ENCODE measurements around the gene CCDC150. TPM values are rescaled to one million over a fixed set of nuclear protein-coding genes. Genes with fewer than 3 reads are reported as not detected.
"Not testable (repeated sequence)": the region's sequence is repeated elsewhere in the genome, so short reads cannot be mapped to it uniquely, and the experiment has no call there.

The CCDC150 gene
- total RNA-seq, 1 donor from 2014 or later, result 15.8 TPM

GRCh38 chr2:196630531-196630930, 9.0 kb upstream of the CCDC150 start:
- intact Hi-C loops (cut with micrococcal nuclease), result no loop called here

GRCh38 chr2:196635156-196635555, 4.4 kb upstream of the CCDC150 start:
- intact Hi-C loops (cut with micrococcal nuclease), result loop anchor here (5.0 kb wide), 1 partner anchor 292 kb away; the partner anchor contains the start of gene PGAP1

GRCh38 chr2:196638765-196639164, 750 bp upstream of the CCDC150 start:
- intact Hi-C loops (cut with micrococcal nuclease), result loop anchor here (1.0 to 5.0 kb wide), 11 partner anchors 45 to 1067 kb away; partner anchors contain the start of genes COQ10B, DNAH7, GTF3C3 and HECW2

GRCh38 chr2:196640031-196640548, 575 bp downstream of the CCDC150 start:
- intact Hi-C loops (cut with micrococcal nuclease), result no loop called here

- intact Hi-C loops (cut with micrococcal nuclease), result no loop called here
Observed at GRCh38 chr2:196649202-196649601, 9.7 kb downstream of the CCDC150 start.

- intact Hi-C loops (cut with micrococcal nuclease), result no loop called here
Observed at GRCh38 chr2:196651387-196652094, 12.0 kb downstream of the CCDC150 start.

- intact Hi-C loops (cut with micrococcal nuclease), result no loop called here
Observed at GRCh38 chr2:196652869-196653268, 13.4 kb downstream of the CCDC150 start.

GRCh38 chr2:196653843-196654242, 14.3 kb downstream of the CCDC150 start:
- intact Hi-C loops (cut with micrococcal nuclease), result no loop called here

- intact Hi-C loops (cut with micrococcal nuclease), result no loop called here
Observed at GRCh38 chr2:196655761-196656160, 16.2 kb downstream of the CCDC150 start.

- intact Hi-C loops (cut with micrococcal nuclease), result no loop called here
Observed at GRCh38 chr2:196657333-196657732, 17.8 kb downstream of the CCDC150 start.

GRCh38 chr2:196659844-196660243, 20.3 kb downstream of the CCDC150 start:
- intact Hi-C loops (cut with micrococcal nuclease), result no loop called here

GRCh38 chr2:196660244-196660643, 20.7 kb downstream of the CCDC150 start:
- intact Hi-C loops (cut with micrococcal nuclease), result no loop called here

GRCh38 chr2:196670342-196670741, 30.8 kb downstream of the CCDC150 start:
- intact Hi-C loops (cut with micrococcal nuclease), result no loop called here

GRCh38 chr2:196675963-196676362, 36.4 kb downstream of the CCDC150 start:
- intact Hi-C loops (cut with micrococcal nuclease), result no loop called here

- intact Hi-C loops (cut with micrococcal nuclease), result no loop called here
Observed at GRCh38 chr2:196677404-196677803, 37.9 kb downstream of the CCDC150 start.

GRCh38 chr2:196679368-196679767, 39.9 kb downstream of the CCDC150 start:
- intact Hi-C loops (cut with micrococcal nuclease), result no loop called here

- intact Hi-C loops (cut with micrococcal nuclease), result no loop called here
Observed at GRCh38 chr2:196681510-196681909, 42.0 kb downstream of the CCDC150 start.

- intact Hi-C loops (cut with micrococcal nuclease), result no loop called here
Observed at GRCh38 chr2:196685792-196686191, 46.3 kb downstream of the CCDC150 start.

- intact Hi-C loops (cut with micrococcal nuclease), result not testable (repeated sequence)
Observed at GRCh38 chr2:196686737-196687136, 47.2 kb downstream of the CCDC150 start.

- intact Hi-C loops (cut with micrococcal nuclease), result no loop called here
Observed at GRCh38 chr2:196696423-196697079, 57.0 kb downstream of the CCDC150 start.

- intact Hi-C loops (cut with micrococcal nuclease), result no loop called here
Observed at GRCh38 chr2:196697825-196698224, 58.3 kb downstream of the CCDC150 start.

GRCh38 chr2:196702641-196703040, 63.1 kb downstream of the CCDC150 start:
- intact Hi-C loops (cut with micrococcal nuclease), result no loop called here

GRCh38 chr2:196703695-196704094, 64.2 kb downstream of the CCDC150 start:
- intact Hi-C loops (cut with micrococcal nuclease), result no loop called here
